ENCODE measurements around the gene SENP7.

Gene SENP7

GRCh38 chr3:101312545-101312944 is 200.5 kb downstream of the SENP7 start:
- DNase-seq: no peak

- DNase-seq: no peak
These were observed 201.3 kb downstream of the SENP7 start for GRCh38 chr3:101311676-101312075.

GRCh38 chr3:101310978-101311375 is 202.0 kb downstream of the SENP7 start:
- no peak for DNase-seq

- DNase-seq: peak; percentile 40
These were observed 204.8 kb downstream of the SENP7 start for GRCh38 chr3:101308147-101308772.

- no peak for DNase-seq
These were observed 209.2 kb downstream of the SENP7 start for GRCh38 chr3:101303836-101304235.

DNA sequence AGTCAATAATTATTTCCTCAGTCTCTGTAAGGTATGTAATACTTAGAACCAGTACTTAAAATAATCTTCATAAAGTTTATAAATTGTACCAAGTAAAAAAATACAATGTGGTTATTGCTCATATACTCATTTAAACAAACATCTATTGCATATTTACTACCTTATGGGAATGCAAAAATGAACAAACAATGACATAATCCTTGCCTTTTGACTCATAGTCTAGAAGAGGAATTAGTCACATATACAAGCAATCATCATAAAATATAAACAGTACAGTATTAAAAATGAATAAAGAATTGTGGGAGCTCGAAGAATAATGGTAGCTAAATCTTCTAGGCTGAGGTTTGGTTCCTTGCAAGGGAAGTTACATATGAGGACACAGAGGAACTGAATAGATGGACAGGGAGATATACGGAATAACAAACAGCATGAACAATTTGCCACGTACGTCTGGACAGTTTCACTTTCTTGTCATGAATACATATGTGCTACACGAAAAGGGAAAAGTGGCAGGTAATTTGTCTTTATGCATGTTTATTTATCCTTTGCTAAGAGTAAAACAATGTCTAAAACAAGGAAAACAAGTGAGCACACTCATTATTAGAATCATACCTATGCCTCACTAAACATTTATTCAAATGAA is 209.8 kb downstream of the SENP7 start:
- DNase-seq: peak; percentile 26

GRCh38 chr3:101300073-101300472 is 212.9 kb downstream of the SENP7 start:
- DNase-seq: no peak

DNA sequence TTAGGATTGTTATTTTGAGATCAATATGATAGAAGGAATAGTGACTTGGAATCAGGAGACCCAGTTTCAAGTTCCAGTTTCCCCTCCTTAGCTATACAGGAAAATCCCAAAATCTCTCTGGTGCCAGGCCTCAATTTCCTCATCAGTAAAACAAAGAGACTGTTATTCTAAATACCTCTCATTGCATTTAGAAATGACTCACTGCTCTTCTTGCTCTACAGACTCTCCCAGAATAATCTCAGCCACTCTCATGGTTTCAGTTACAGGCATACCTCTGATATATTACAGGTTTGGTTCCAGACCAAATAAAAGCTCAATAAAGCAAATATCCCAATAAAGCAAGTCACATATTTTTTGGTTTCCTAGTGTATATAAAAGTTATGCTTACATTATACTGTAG is 221.0 kb downstream of the SENP7 start:
- no peak for DNase-seq

DNA sequence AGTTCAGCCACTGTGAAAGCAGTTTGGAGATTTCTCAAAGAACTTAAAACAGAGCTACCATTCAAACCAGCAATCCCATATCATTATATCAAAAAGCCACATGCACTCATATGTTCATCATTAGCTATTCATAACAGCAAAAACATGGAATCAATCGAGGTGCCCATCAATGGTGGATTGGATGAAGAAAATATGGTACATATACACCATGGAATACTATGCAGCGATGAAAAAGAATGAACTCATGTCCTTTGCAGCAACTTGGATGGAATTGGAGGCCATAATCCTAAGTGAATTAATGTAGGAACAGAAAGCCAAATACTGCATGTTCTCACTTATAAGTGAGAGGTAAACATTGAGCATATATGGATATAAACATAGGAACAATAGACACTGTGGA is 224.7 kb downstream of the SENP7 start:
- no peak for DNase-seq

- DNase-seq: no peak
These were observed 228.3 kb downstream of the SENP7 start for GRCh38 chr3:101284757-101285156.

DNA sequence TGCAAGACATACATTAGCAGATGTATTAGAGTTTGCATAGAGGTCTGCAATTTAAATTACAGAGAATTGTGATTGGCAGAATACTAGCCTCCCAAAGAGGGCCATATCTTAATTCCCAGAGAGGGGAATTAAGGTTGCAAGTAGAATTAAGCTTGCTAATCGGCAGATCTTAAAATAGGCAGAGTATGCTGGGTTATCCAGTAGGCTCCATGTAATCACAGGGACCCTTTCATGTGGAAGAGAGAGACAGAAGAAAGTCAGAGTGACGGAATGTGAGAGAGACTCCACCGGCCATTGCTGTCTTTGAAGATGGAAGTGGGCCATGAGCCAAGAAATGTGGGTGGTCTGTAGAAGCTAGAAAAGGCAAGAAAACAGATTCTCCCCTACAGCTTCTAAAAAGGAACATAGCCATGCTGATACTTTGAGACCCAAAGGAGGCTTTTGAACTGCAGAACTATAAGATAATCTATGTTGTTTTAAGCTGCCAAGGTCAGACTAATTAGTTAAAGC is 231.4 kb downstream of the SENP7 start:
- DNase-seq: no peak

DNA sequence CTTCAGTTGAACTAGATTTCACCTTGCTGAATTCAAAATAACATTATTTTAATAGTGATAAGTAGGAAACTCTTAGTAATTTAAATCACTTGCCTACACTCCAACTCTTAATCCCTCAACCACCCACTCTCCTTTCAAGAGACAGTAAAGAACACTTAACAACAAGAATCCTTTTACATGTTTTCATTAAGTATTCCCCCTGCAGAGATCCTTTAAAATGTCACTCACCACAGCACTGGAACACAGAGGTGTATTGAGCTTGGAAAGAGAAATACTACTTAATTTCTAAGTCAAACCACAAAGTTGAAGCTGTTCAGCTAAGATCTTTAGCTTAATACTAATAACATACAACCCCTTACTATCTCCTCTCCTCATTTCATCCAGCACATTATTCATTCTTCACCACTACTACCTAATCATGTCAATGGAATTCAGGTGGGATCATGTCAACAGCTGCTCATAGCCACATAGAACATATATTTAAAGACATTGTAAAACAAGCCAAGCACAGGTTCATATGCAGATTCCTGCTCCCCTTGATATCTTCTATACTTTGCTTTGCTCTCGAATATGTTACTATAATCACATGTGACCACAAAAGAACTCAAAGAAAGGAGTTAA is 233.1 kb downstream of the SENP7 start:
- no peak for DNase-seq

- no peak for DNase-seq
These were observed 233.8 kb downstream of the SENP7 start for GRCh38 chr3:101279162-101279561.

- DNase-seq: no peak
These were observed 234.3 kb downstream of the SENP7 start for GRCh38 chr3:101278727-101279126.

Measured in DMS53 (cell line).